ENCODE measurements around the gene DVL2. TPM values are rescaled to one million over a fixed set of nuclear protein-coding genes. Genes with fewer than 3 reads are reported as not detected.
A peak's percentile ranks its signal among the peaks of the same experiment; 100 is the strongest.

The DVL2 gene
- total RNA-seq, 1 experiment from 2014 or later: 133 TPM

DNA sequence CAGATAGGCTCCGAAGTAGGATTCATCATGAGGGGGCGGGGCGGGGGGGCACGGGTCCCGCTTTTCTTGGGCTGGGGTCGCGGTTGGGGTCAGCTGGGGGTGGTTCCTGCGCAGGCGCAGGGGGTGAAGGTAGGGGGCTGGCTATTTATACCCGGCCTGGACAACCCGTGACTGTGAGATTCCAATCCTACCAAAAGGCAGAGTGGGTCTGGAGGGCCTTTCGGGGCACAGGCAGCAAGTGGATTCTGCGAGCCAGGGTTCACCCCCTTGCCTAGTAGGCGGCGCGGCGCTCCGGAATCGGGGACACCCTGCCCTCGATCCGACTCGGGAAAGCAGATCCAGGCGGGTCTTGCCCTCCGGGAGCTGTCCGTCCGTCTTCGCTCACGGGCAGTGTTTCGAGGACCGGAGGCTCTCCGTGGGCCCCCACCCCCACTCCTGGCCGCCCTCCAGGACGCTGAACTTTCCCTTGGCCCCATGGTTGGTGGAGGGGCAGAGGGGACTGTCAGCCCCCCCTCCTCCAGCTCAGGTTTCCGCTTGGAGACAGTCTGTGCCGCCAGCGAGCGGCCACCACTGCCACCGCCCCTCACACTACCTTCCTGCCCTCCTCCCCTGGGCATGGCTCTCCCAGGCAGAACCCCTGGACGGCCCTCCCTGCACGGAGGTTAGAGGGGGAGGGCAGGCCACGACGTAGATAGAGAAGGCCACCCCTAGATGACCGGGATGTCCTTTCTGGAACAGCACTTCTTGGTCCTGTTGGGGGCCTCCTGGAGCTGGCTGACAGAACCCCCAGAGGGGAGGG is 47.8 kb upstream of the DVL2 start:
- Histone ChIP-seq H3K4me3 (ENCODE audit: low read depth, low read length, poor library complexity, severe bottlenecking) (peak overlapping the region; percentile 55), H3K4me1 (ENCODE audit: insufficient read depth, low read length, poor library complexity, severe bottlenecking) (peaks cover 18% of the 10 kb centered on the region), H3K27ac (ENCODE audit: low read depth, low read length, poor library complexity, severe bottlenecking) (peak overlapping the region; percentile 50), H3K9me3 (ENCODE audit: low read depth, low read length, poor library complexity, severe bottlenecking) (no peaks in the 10 kb centered on the region), H3K36me3 (ENCODE audit: insufficient read depth, low read length, poor library complexity, severe bottlenecking) (no peaks in the 10 kb centered on the region), H3K27me3 (replicated peaks; ENCODE audit: insufficient read depth, low read depth, low read length, poor library complexity) (no peaks in the 10 kb centered on the region)
- ChIA-PET CTCF (interaction anchor here (2.4 kb wide), 1 partner anchor 14 kb away, joined by 30 read pairs; no protein-coding TSS in a partner anchor), POLR2A (ENCODE audit: low non-redundant PET) (interaction anchor here (0.7 kb wide), 1 partner anchor 10 kb away, joined by 21 read pairs; no protein-coding TSS in a partner anchor)
- TF ChIP-seq CTCF (conservative IDR thresholded peaks at IDR 0.05; ENCODE audit: low read depth, low read length): no peak
- intact Hi-C loops (cut with micrococcal nuclease; ENCODE audit: unreplicated experiment): loop anchor here (1.0 kb wide), 1 partner anchor 14 kb away; no protein-coding TSS in a partner anchor
- no TSS peak for BruUV-seq (replicated peaks)
- DNase-seq (ENCODE audit: low spot score): no peak

DNA sequence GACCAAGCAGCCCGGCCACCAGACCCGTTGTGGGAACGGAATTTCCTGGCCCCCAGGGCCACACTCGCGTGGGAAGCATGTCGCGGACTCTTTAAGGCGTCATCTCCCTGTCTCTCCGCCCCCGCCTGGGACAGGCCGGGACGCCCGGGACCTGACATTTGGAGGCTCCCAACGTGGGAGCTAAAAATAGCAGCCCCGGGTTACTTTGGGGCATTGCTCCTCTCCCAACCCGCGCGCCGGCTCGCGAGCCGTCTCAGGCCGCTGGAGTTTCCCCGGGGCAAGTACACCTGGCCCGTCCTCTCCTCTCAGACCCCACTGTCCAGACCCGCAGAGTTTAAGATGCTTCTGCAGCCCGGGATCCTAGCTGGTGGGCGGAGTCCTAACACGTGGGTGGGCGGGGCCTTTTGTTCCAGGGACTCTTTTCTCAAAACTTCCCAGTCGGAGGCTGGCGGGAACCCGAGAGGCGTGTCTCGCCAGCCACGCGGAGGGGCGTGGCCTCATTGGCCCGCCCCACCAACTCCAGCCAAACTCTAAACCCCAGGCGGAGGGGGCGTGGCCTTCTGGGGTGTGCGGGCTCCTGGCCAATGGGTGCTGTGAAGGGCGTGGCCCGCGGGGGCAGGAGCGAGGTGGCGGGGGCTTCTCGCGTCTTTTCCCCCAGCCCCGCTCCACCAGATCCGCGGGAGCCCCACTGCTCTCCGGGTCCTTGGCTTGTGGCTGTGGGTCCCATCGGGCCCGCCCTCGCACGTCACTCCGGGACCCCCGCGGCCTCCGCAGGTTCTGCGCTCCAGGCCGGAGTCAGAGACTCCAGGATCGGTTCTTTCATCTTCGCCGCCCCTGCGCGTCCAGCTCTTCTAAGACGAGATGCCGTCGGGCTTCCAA is 47.0 kb upstream of the DVL2 start, which contains the start of gene SLC2A4:
TSS of gene SLC2A4 (plus strand) at position 645 of the 879 bp plus-strand sequence. CDS start at position 862, 217 bp downstream.
- Histone ChIP-seq H3K27ac (ENCODE audit: low read depth, low read length, poor library complexity, severe bottlenecking) (peak within 1 kb of the TSS; percentile 50), H3K4me3 (ENCODE audit: low read depth, low read length, poor library complexity, severe bottlenecking) (peak within 1 kb of the TSS; percentile 55), H3K27me3 (replicated peaks; ENCODE audit: insufficient read depth, low read depth, low read length, poor library complexity) (no peaks in the 10 kb centered on the region), H3K4me1 (ENCODE audit: insufficient read depth, low read length, poor library complexity, severe bottlenecking) (peaks cover 18% of the 10 kb centered on the region), H3K36me3 (ENCODE audit: insufficient read depth, low read length, poor library complexity, severe bottlenecking) (no peaks in the 10 kb centered on the region), H3K9me3 (ENCODE audit: low read depth, low read length, poor library complexity, severe bottlenecking) (no peaks in the 10 kb centered on the region)
- DNase-seq (ENCODE audit: low spot score): peak; percentile 98
- POLR2A ChIA-PET (ENCODE audit: low non-redundant PET): interaction anchor here (0.7 kb wide), 1 partner anchor 11 kb away, joined by 21 read pairs; no protein-coding TSS in a partner anchor
- CTCF ChIA-PET: interaction anchor here (0.5 to 2.4 kb wide), 5 partner anchors 15 to 436 kb away, joined by 3 to 30 read pairs (median 4); partner anchors contain the start of gene DNAH2
- TF ChIP-seq CTCF (conservative IDR thresholded peaks at IDR 0.05; ENCODE audit: low read depth, low read length): no peak
- TF ChIP-seq EZH2 (IDR thresholded peaks at IDR 0.05; ENCODE audit: borderline replicate concordance, low read depth, low read length, poor library complexity, severe bottlenecking): no peak
- BruUV-seq (replicated peaks): no TSS peak
- intact Hi-C loops (cut with micrococcal nuclease; ENCODE audit: unreplicated experiment): loop anchor here (1.0 kb wide), 1 partner anchor 15 kb away; no protein-coding TSS in a partner anchor

GRCh38 chr17:7280519-7281073 is 46.3 kb upstream of the DVL2 start:
- intact Hi-C loops (cut with micrococcal nuclease; ENCODE audit: unreplicated experiment): loop anchor here (1.0 kb wide), 3 partner anchors 16 to 66 kb away; partner anchors contain the start of gene NEURL4
- no peaks in the 10 kb centered on the region for H3K27me3 ChIP-seq (replicated peaks; ENCODE audit: insufficient read depth, low read depth, low read length, poor library complexity)
- ChIA-PET POLR2A (ENCODE audit: low non-redundant PET) (no interaction called here), CTCF (interaction anchor here (0.5 to 2.4 kb wide), 3 partner anchors 16 to 318 kb away, joined by 3 to 30 read pairs (median 7); no protein-coding TSS in a partner anchor)
- H3K9me3 ChIP-seq (ENCODE audit: low read depth, low read length, poor library complexity, severe bottlenecking): no peaks in the 10 kb centered on the region
- BruUV-seq (replicated peaks): no TSS peak
- peak; percentile 90 for DNase-seq (ENCODE audit: low spot score)
- H3K36me3 ChIP-seq (ENCODE audit: insufficient read depth, low read length, poor library complexity, severe bottlenecking): no peaks in the 10 kb centered on the region
- peak overlapping the region; percentile 48 for H3K27ac ChIP-seq (ENCODE audit: low read depth, low read length, poor library complexity, severe bottlenecking)
- peaks cover 18% of the 10 kb centered on the region for H3K4me1 ChIP-seq (ENCODE audit: insufficient read depth, low read length, poor library complexity, severe bottlenecking)
- peak overlapping the region; percentile 55 for H3K4me3 ChIP-seq (ENCODE audit: low read depth, low read length, poor library complexity, severe bottlenecking)
- TF ChIP-seq EZH2 (IDR thresholded peaks at IDR 0.05; ENCODE audit: borderline replicate concordance, low read depth, low read length, poor library complexity, severe bottlenecking): no peak
- peak; percentile 94 for TF ChIP-seq CTCF (conservative IDR thresholded peaks at IDR 0.05; ENCODE audit: low read depth, low read length)
